HEK293 (cell line): ENCODE data around the gene LRRC10B.

Experiments used
- CTCF ChIP-seq: fragments of 450-650 bp; formaldehyde crosslinking; IDR thresholded peaks from 2 replicates; pipeline ENCODE4 v1.5.1; 2016; ENCODE audit warnings: missing biosample characterization, missing genetic modification characterization
- GLIS2 ChIP-seq: fragments of 450-650 bp; formaldehyde crosslinking; IDR thresholded peaks from 2 replicates; pipeline ENCODE4 v1.5.1; 2016; ENCODE audit warnings: missing biosample characterization, missing genetic modification characterization
- TCF7L2 ChIP-seq: IDR thresholded peaks from 2 replicates; pipeline ENCODE4 v1.6.1; 2011; ENCODE audit warnings: low read depth, mild to moderate bottlenecking, inconsistent platforms, low read length, moderate library complexity, borderline replicate concordance
- ZBTB17 ChIP-seq: fragments of 450-650 bp; formaldehyde crosslinking; IDR thresholded peaks from 2 replicates; pipeline ENCODE4 v1.5.1; 2016; ENCODE audit warnings: missing biosample characterization, missing genetic modification characterization
- ZBTB26 ChIP-seq: fragments of 450-650 bp; formaldehyde crosslinking; optimal IDR thresholded peaks from 2 replicates; pipeline ENCODE3; 2016; ENCODE audit warnings: missing biosample characterization, mild to moderate bottlenecking, missing genetic modification characterization
- ZBTB44 ChIP-seq: fragments of 450-650 bp; IDR thresholded peaks from 2 replicates; pipeline ENCODE4 v1.5.1; 2018; ENCODE audit warnings: missing biosample characterization, mild to moderate bottlenecking, missing genetic modification characterization
- ZNF580 ChIP-seq: fragments of 450-650 bp; formaldehyde crosslinking; IDR thresholded peaks from 2 replicates; pipeline ENCODE4 v1.5.1; 2016; ENCODE audit warnings: missing biosample characterization, missing genetic modification characterization
- ZNF692 ChIP-seq: fragments of 450-650 bp; formaldehyde crosslinking; IDR thresholded peaks from 2 replicates; pipeline ENCODE4 v1.5.1; 2016; ENCODE audit warnings: missing biosample characterization, missing genetic modification characterization

GRCh38 chr11:61474013-61474643 is 34.4 kb upstream of the LRRC10B start:
- TF ChIP-seq CTCF (tag by site-specific recombination) (no peak), GLIS2 (tag by site-specific recombination) (no peak), ZNF692 (tag by site-specific recombination) (no peak), ZBTB44 (tag by site-specific recombination) (no peak), ZBTB17 (tag by site-specific recombination) (no peak), ZNF580 (tag by site-specific recombination) (no peak), TCF7L2 (no peak), ZBTB26 (tag by site-specific recombination) (no peak)
